ENCODE measurements around the gene TRHDE.

The TRHDE gene

GRCh38 chr12:72323881-72324280 is 51.7 kb downstream of the TRHDE start:
- DNase-seq: no peak

- no peak for DNase-seq
Measured at GRCh38 chr12:72330301-72330700, 58.1 kb downstream of the TRHDE start.

GRCh38 chr12:72330784-72331183 is 58.6 kb downstream of the TRHDE start:
- no peak for DNase-seq

- DNase-seq: no peak
Measured at GRCh38 chr12:72337382-72337781, 65.2 kb downstream of the TRHDE start.

GRCh38 chr12:72337946-72338345 is 65.8 kb downstream of the TRHDE start:
- no peak for DNase-seq

GRCh38 chr12:72338437-72338836 is 66.3 kb downstream of the TRHDE start:
- DNase-seq: no peak

- no peak for DNase-seq
Measured at GRCh38 chr12:72346363-72346944, 74.3 kb downstream of the TRHDE start.

GRCh38 chr12:72349491-72349890 is 77.3 kb downstream of the TRHDE start:
- DNase-seq: no peak

GRCh38 chr12:72359416-72359815 is 87.2 kb downstream of the TRHDE start:
- DNase-seq: no peak

- DNase-seq: no peak
Measured at GRCh38 chr12:72365151-72365550, 93.0 kb downstream of the TRHDE start.

- DNase-seq: no peak
Measured at GRCh38 chr12:72366255-72366654, 94.1 kb downstream of the TRHDE start.

- DNase-seq: no peak
Measured at GRCh38 chr12:72368298-72368697, 96.1 kb downstream of the TRHDE start.

GRCh38 chr12:72368719-72369422 is 96.7 kb downstream of the TRHDE start:
- no peak for DNase-seq

GRCh38 chr12:72369423-72369959 is 97.3 kb downstream of the TRHDE start:
- no peak for DNase-seq

GRCh38 chr12:72380441-72380840 is 108.3 kb downstream of the TRHDE start:
- DNase-seq: no peak

GRCh38 chr12:72388322-72388721 is 116.2 kb downstream of the TRHDE start:
- DNase-seq: no peak

GRCh38 chr12:72390146-72390545 is 118.0 kb downstream of the TRHDE start:
- no peak for DNase-seq

GRCh38 chr12:72406111-72406510 is 133.9 kb downstream of the TRHDE start:
- no peak for DNase-seq

- no peak for DNase-seq
Measured at GRCh38 chr12:72432037-72432604, 160.0 kb downstream of the TRHDE start.

- DNase-seq: no peak
Measured at GRCh38 chr12:72433298-72433697, 161.1 kb downstream of the TRHDE start.

- no peak for DNase-seq
Measured at GRCh38 chr12:72434999-72435398, 162.8 kb downstream of the TRHDE start.

GRCh38 chr12:72442217-72442616 is 170.0 kb downstream of the TRHDE start:
- no peak for DNase-seq

- no peak for DNase-seq
Measured at GRCh38 chr12:72444125-72444524, 172.0 kb downstream of the TRHDE start.

GRCh38 chr12:72444566-72444965 is 172.4 kb downstream of the TRHDE start:
- DNase-seq: no peak
